Neural progenitor cell (in vitro differentiated cells): ENCODE results near the gene FADS1. TPM values are rescaled to one million over a fixed set of nuclear protein-coding genes. Genes with fewer than 3 reads are reported as not detected.

ENCODE experiments used
- DNase-seq: peaks from one replicate; pipeline ENCODE4 v3.0.0-alpha.2; 2016; ENCODE audit warnings: low spot score
- H2AFZ ChIP-seq: fragments of 200-600 bp; sonication (generic); replicated peaks from 2 replicates; pipeline ENCODE4 v1.6.1; 2016; ENCODE audit warnings: antibody characterized with exemption
- H3F3A ChIP-seq: fragments of 200-600 bp; sonication (generic); 2 replicates; pipeline ENCODE4 v1.6.1; 2016; ENCODE audit warnings: antibody characterized with exemption, low read depth
- H3K27ac ChIP-seq: fragments of 200-600 bp; sonication (generic); 2 replicates; pipeline ENCODE4 v1.5.1; 2016; ENCODE audit warnings: mild to moderate bottlenecking
- H3K27me3 ChIP-seq: fragments of 200-600 bp; sonication (generic); 2 replicates; pipeline ENCODE4 v1.6.1; 2016; ENCODE audit warnings: mild to moderate bottlenecking, moderate library complexity
- H3K36me3 ChIP-seq: fragments of 200-600 bp; sonication (generic); 2 replicates; pipeline ENCODE4 v1.5.1; 2016
- H3K4me1 ChIP-seq: fragments of 200-600 bp; sonication (generic); 2 replicates; pipeline ENCODE4 v1.6.1; 2016; ENCODE audit warnings: mixed run types
- H3K4me2 ChIP-seq: fragments of 200-600 bp; sonication (generic); 2 replicates; pipeline ENCODE4 v1.6.1; 2016
- H3K4me3 ChIP-seq: fragments of 200-600 bp; sonication (generic); 2 replicates; pipeline ENCODE4 v1.5.1; 2016
- H3K79me2 ChIP-seq: fragments of 200-600 bp; sonication (generic); 2 replicates; pipeline ENCODE4 v1.6.1; 2016; ENCODE audit warnings: low read depth
- H3K9ac ChIP-seq: fragments of 200-600 bp; sonication (generic); 2 replicates; pipeline ENCODE4 v1.6.1; 2016
- H3K9me3 ChIP-seq: fragments of 200-600 bp; sonication (generic); 2 replicates; pipeline ENCODE4 v1.5.1; 2016; ENCODE audit warnings: low read depth
- H4K20me1 ChIP-seq: fragments of 200-600 bp; sonication (generic); 2 replicates; pipeline ENCODE4 v1.6.1; 2016; ENCODE audit warnings: low read depth
- H3K27ac Mint-ChIP-seq: 3 replicates; pipeline ENCODE4 v1.8.0; 2021; ENCODE audit warnings: mixed read lengths
- H3K27me3 Mint-ChIP-seq: 2 replicates; pipeline ENCODE4 v1.8.0; 2022; ENCODE audit warnings: low read depth, mild to moderate bottlenecking, inconsistent platforms, moderate library complexity, mixed read lengths; ENCODE audit not compliant: insufficient read depth
- H3K36me3 Mint-ChIP-seq: 3 replicates; pipeline ENCODE4 v1.8.0; 2021; ENCODE audit warnings: mixed read lengths
- H3K4me1 Mint-ChIP-seq: 3 replicates; pipeline ENCODE4 v1.8.0; 2021; ENCODE audit warnings: mixed read lengths
- H3K4me3 Mint-ChIP-seq: 3 replicates; pipeline ENCODE4 v1.8.0; 2021; ENCODE audit warnings: mild to moderate bottlenecking, moderate library complexity, mixed read lengths
- H3K9me3 Mint-ChIP-seq: 3 replicates; pipeline ENCODE4 v1.8.0; 2020; ENCODE audit warnings: mixed read lengths
- CTCF ChIP-seq: fragments of 200-600 bp; sonication (generic); IDR thresholded peaks from 2 replicates; pipeline ENCODE4 v1.5.1; 2017; ENCODE audit warnings: antibody characterized with exemption, mild to moderate bottlenecking
- EZH2 ChIP-seq: fragments of 200-600 bp; sonication (generic); IDR thresholded peaks from 2 replicates; pipeline ENCODE4 v1.6.1; 2017; ENCODE audit warnings: antibody characterized with exemption, mild to moderate bottlenecking, moderate library complexity
- EZH2phosphoT487 ChIP-seq: fragments of 200-600 bp; sonication (generic); IDR thresholded peaks from 2 replicates; pipeline ENCODE4 v1.6.1; 2017; ENCODE audit warnings: antibody characterized with exemption
- total RNA-seq: library from RNA; depleted of rRNA; stranded (reverse); fragments of >200 nt; gene quantifications from 2 replicates; pipeline ENCODE4 v1.2.3, GENCODE V29; 2015; ENCODE audit warnings: low replicate concordance

The FADS1 gene
- total RNA-seq, 1 donor from 2014 or later: 163 TPM

- H3K9me3 ChIP-seq: no peaks in the 10 kb centered on the region
- no peaks in the 10 kb centered on the region for H3K27me3 ChIP-seq
- no peak overlapping the region for H3K4me3 ChIP-seq
- Mint-ChIP-seq H3K9me3 (no peaks in the 10 kb centered on the region), H3K4me1 (peaks cover 4% of the 10 kb centered on the region), H3K27ac (no peak overlapping the region), H3K36me3 (peaks cover 34% of the 10 kb centered on the region), H3K4me3 (no peak overlapping the region), H3K27me3 (no peaks in the 10 kb centered on the region)
- H3K27ac ChIP-seq: no peak overlapping the region
- peaks cover 6% of the 10 kb centered on the region for H4K20me1 ChIP-seq
- H3K36me3 ChIP-seq: no peaks in the 10 kb centered on the region
- TF ChIP-seq CTCF: no peak
- TF ChIP-seq EZH2phosphoT487: no peak
- no peak for TF ChIP-seq EZH2
- no peaks in the 10 kb centered on the region for H3K4me1 ChIP-seq
- H3K9ac ChIP-seq: no peak overlapping the region
- H2AFZ ChIP-seq: no peak overlapping the region
- no peak overlapping the region for H3K4me2 ChIP-seq
- H3F3A ChIP-seq: peaks cover 7% of the 10 kb centered on the region
- H3K79me2 ChIP-seq: peaks cover 9% of the 10 kb centered on the region
- no peak for DNase-seq
These were observed 43.5 kb upstream of the FADS1 start for GRCh38 chr11:61860054-61860903.

GRCh38 chr11:61855939-61856680, 39.3 kb upstream of the FADS1 start:
- DNase-seq: no peak
- Histone ChIP-seq H4K20me1 (peaks cover 29% of the 10 kb centered on the region), H3K4me1 (no peaks in the 10 kb centered on the region)

More at GRCh38 chr11:61855939-61856680, 39.3 kb upstream of the FADS1 start:
- Mint-ChIP-seq H3K27me3 (no peaks in the 10 kb centered on the region), H3K9me3 (no peaks in the 10 kb centered on the region), H3K36me3 (peaks cover 30% of the 10 kb centered on the region), H3K4me1 (no peaks in the 10 kb centered on the region), H3K4me3 (no peak overlapping the region), H3K27ac (no peak overlapping the region)
- Histone ChIP-seq H3K27ac (no peak overlapping the region), H3K9ac (no peak overlapping the region), H3K79me2 (peaks cover 12% of the 10 kb centered on the region), H3K4me3 (no peak overlapping the region), H3F3A (peaks cover 4% of the 10 kb centered on the region), H3K27me3 (no peaks in the 10 kb centered on the region), H3K4me2 (no peak overlapping the region), H3K36me3 (peaks cover 3% of the 10 kb centered on the region), H2AFZ (no peak overlapping the region), H3K9me3 (no peaks in the 10 kb centered on the region)
- no peak for TF ChIP-seq CTCF
- TF ChIP-seq EZH2: no peak
- TF ChIP-seq EZH2phosphoT487: no peak
